Activated effector memory CD4-positive, alpha-beta T cell treated with Interleukin-2 at 50 U/mL for 16 hours (primary cell): ENCODE measurements around the gene MAFB.
A peak's percentile ranks its signal among the peaks of the same experiment; 100 is the strongest.

Experiments
- DNase-seq: peaks from one replicate; pipeline ENCODE4 v3.0.0-alpha.2; 2020

Gene MAFB

GRCh38 chr20:40698744-40699143 lies 9.7 kb upstream of the MAFB start:
- no peak for DNase-seq

- DNase-seq = no peak
Measured at GRCh38 chr20:40698281-40698680, 9.2 kb upstream of the MAFB start.

DNA sequence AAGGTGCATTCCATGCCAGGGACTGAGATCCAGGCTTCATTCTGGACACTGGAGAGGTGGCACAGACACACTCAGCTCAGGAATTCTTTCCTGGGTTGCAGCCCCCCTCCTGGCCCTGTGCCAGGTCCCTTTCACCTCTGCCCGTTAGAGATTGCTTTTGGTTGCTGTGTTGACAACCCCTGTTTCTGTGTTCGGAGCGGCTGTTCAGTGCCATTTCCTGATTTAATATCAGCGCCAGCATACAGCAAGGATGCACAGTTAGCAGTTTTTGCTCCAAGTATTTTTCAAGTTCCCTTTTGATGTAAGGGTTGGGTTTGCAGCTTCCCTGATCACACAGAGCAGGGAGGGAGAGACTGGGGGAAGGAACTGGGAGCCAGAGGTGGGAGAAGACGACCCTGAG lies 8.5 kb upstream of the MAFB start:
- no peak for DNase-seq

DNA sequence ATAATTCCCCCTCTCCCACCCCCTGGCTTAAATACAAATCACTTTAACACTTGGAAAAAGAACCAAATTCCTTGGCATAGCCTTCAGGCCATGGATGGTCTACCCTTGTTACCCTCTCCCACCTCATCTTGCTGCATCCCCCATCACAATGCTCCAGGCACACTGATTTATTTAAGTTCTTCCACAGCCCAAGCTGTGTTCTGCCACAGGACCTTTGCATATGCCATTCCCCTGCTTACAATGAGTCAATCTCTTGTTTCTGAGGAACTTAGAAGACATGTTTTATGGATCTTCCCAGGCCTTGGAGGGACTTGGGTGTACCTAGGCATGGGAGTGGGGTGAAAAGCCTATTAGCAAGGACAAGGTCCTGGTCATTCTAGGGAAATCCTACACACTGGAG lies 6.2 kb upstream of the MAFB start:
- DNase-seq = no peak

- DNase-seq = no peak
Measured at GRCh38 chr20:40694246-40694645, 5.2 kb upstream of the MAFB start.

DNA sequence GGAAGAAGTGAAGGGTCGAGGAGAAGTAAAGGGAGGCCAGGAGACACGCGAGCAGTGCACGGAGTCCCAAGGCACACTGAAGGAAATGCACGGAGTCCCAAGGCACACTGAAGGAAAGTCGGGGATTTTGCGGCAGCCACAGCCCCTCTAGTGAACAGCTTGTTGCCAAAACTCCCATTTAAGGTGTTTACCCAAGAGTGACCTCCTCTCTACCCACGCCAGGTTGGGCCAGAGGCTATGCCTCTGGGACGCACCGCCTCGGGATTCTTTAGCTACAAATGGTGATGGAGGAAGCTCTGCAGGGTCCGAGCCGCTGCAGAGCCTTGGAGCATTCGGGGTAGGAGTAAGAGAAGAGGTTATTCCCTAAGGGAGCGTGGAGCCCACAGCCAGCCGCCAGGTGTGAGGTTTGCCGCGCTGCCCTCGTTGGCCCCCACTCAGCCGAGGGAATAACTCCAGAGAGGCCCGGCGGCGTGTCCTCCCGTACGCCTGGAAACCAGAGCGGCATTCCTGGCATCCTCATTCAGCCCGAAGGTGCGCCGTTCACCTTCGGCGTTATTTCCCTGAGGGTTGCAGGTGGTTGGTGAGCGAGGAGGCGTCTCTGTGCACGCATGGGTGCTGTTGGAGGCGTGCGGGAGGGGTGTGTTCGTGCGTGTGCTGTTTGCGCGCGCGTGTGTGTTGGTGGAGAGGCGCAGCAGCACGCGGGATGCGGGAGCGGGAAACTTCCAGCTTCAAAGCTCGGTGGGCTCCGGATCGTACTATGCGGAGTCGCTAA lies 3.4 kb upstream of the MAFB start:
- no peak for DNase-seq

- DNase-seq = no peak
Measured at GRCh38 chr20:40691566-40692239, 2.7 kb upstream of the MAFB start.

DNA sequence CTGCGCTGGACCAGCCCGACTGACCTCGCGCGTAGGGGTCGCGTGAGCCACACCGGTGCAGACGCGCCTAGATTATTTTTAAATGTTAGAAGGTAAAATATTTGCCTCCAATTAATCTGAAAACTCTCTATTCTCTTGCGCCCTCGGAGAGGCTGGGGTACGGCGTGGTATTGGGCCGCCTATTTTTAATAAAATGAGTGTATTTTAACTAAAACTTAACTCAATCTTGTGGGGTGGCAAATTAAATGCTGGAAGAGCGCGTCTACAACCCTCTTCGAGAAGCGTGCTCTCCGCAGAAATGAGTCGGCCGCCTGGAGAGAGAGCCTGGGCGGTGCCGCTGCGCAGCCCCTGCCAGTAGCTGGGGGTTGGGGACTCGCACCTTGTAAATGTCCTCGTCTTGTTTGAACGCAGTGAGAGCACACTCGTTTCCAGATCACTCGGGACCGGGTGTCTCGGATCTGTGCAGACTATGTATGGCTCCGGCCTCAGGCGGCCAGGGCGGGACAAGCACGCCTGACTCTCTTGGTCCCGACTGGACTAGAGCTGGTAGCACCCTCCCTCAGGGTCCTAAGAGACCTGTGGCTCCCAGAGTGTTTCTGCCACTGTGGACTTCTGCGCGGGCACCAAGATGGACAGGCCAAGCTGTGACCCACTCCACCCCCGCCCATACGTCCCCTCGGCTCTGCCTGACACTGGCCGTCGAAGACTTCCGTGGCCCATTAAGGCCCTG lies 2.0 kb upstream of the MAFB start:
- DNase-seq = no peak

DNA sequence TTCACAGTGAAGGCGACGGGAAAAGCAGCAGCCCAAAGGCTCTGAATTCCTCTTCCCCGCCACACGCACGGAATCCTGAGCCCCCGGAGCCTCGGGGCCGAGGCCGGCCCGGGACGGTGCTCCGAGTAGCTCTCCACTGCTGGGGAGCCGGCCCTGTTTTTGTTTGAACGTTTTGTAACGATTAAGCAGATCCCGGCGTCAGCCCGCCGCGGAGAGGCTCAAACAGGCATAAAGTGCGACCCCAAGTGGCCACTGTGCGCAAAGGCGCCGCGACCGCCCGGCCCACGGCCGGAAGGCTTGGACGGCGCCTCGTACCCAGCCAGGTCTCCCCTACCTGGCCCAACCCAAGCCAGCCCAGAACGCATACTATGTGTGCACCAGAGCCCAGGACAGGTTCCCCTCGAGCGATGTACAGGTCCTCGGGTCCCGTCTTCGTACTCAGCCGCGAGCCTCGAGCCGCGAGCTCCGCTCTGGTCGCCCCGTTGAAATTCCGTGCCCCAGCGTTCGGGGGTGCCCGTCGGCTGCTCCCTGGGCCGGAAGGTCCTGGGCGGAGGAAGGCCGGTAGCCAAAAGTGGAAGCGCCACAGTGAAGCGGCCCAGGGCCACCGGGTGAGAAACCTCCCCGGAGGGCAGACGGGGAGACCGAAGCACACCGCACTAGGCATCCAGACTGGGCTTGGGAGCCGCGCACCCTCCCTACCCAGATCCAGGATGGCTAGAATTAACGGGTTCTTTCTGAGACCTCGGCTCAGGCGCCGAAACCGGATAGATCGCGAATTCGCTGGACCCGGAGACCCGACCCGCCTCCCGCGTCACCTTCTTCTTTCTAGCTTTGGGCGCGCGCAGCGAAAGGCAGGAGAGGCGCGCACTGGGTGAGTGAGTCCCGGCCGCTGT lies 1.2 kb upstream of the MAFB start:
- peak; percentile 10 for DNase-seq

DNA sequence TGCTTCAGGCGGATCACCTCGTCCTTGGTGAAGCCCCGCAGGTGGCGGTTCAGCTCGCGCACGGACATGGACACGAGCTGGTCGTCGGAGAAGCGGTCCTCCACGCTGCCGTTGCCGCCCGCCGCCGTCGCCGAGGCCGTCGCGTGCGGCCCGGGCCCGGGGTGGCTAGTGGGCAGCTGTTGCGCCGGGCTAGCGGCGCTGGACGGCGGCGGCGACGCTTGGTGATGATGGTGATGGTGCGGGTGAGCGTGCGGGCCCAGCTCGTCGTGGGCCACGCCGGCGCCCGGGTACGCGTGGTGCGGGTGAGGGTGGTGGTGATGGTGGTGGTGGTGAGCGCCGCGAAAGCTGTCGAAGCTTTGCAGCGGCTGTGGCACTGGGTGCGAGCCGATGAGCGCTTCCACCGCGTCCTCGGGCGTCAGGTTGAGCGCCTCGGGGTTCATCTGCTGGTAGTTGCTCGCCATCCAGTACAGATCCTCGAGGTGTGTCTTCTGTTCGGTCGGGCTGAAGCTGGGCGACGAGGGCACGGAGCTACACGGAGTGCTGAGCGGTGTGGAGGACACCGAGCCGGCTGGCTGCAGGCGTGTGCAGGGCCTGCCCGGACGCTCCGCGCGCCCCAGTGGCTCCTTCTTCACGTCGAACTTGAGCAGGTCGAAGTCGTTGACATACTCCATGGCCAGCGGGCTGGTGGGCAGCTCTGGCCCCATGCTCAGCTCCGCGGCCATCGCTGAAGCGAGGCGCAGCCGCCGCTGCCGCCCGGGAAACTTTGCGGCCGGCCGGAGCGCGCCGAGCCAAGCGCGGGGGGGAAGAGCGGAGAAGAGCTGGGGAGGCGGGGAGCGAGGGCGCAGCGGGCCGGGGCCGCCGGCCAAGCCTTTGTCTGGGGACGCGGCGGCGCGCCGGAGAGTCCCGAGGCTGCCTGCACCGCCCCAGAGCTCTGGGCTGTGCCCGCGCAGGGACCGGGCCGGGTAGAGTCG lies 622 bp downstream of the MAFB start:
- DNase-seq = no peak

DNA sequence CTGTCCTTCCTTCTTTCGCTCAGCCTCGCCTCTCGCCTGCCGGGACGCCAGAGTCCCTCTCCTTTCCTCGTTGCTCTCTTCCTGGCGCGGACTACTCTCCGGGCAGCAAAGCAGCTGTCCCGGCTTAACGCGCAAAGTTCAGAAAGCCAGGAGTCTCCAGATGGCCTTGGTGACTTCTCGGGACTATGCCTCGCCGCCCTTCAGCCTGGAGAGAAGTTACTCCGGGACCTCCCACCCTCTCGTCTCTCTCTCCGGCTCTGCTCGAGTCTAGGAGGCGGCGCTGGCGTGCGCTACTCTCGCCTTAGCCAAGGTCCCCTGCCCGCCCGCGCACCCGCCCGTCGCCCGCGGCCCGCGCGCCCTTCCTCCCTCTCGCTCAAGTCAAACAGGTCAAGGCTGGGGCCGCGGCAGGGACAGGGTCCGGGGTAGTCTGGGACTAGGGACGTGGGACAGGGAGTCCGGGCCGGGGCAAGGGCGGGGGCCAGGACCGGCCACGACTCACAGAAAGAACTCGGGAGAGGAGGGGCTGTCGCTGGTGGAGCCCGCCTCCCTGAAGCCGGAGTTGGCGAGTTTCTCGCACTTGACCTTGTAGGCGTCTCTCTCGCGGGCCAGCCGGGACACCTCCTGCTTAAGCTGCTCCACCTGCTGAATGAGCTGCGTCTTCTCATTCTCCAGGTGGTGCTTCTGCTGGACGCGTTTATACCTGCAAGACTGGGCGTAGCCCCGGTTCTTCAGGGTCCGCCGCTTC lies 1.5 kb downstream of the MAFB start:
- DNase-seq = no peak

DNA sequence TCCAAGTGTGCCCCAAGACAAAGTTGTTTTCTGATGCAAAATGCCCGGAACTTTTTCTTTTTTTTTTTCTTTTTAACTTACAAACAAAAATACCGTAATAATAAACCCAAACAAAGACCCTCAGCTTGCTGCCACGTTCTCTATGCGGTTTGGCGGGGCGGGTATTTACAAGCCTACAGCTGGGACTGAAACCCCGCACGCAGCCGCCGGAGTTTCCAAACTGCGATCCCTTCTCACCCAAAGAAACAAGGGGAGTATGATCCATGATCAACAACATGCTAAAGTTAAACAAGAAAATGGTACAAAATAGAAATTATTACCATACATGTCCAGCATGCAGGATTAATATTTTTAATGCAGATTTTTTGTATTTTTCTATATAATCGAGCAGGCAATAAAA lies 2.1 kb downstream of the MAFB start:
- no peak for DNase-seq

GRCh38 chr20:40686434-40686882 lies 2.6 kb downstream of the MAFB start:
- DNase-seq = no peak

GRCh38 chr20:40685349-40685748 lies 3.7 kb downstream of the MAFB start:
- no peak for DNase-seq

- DNase-seq = no peak
Measured at GRCh38 chr20:40683894-40684268, 5.2 kb downstream of the MAFB start.

DNA sequence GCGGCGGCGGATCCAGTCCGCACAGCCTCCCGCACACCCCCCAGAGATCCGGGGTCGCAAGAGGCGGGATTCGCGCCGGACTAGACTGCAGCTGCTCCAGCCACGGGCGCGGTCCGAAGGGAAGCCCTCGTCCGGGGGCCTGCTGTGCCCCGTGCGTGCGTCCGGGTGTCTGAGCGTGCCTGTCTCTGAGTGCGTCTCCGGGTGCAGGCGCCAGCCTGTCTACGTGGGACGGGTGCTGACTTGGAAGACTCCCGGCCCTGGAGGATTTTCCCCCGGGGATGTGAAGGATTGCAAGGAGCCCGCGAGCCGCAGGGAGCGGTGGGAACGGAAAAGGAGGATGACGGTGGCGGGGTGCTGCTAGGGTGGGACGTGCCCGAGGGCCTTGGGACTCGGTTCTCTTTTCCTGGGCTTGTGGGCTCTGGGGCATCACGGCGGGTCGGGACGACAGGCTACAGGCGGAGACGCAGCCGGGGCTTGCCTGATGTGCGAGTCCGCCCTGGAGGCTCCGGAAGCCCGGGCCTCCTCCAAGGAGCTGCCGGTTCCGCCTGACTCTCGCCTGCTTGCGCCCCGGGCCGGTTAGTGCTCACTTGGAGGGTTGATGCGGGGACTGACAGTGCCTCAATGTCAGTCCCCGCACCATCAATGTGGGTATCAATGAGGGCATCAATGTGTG lies 5.7 kb downstream of the MAFB start:
- no peak for DNase-seq

DNA sequence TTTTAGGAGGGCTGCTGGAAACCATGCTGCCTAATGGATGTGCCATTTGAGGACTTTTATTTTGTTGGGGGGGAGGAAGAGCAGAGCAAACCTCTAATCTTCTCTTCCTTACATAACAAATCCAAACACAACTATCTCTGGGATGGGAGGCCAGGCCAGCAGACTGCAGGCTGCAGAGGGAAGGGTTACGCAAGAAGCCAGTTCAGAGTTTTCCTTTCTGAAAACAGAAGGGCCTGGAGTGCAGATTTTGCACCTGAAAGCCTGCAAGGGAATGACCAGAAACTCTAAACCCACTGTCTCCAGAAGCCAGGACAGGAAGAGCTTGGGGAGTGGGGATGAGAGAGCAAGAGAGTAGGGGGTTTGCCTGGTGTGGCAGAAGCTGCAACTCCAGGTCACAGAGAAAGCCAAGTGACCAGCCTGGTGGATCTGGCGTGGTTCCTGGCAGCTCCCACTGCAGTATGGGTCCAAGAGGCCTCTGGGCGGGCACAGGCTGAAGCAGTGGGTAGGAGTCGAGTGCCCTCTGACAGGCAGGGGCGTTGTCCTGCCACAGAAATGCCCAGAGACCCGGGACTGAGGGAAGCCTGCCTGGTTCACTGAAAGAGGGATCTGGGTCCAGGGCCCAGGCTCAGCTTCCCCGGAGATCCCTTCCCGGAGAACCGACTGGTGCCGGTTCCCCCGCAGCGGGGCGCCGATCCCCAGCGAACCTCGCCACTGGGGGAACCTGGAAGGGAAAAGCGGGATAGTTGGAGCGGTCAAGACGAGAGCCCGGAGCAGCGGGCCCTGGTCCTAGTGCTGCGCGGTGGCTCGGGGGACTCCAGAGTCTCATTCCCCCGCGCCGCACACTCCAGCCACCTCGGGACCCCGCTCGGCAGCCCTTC lies 6.7 kb downstream of the MAFB start:
- DNase-seq = no peak

- no peak for DNase-seq
Measured at GRCh38 chr20:40681684-40682083, 7.4 kb downstream of the MAFB start.

- DNase-seq = no peak
Measured at GRCh38 chr20:40681165-40681564, 7.9 kb downstream of the MAFB start.
